T-helper 2 cell treated with Interferon-gamma antibody and Interleukin-4, amounts not matched to agents 5 μg/mL and 100 μg/mL, for 36 hours (primary cell): Measurements from ENCODE around the gene ANK3.

Source experiments
- DNase-seq: peaks from one replicate; pipeline ENCODE4 v3.0.0; 2021; ENCODE audit warnings: low spot score
- H3K27ac Mint-ChIP-seq: one replicate; pipeline ENCODE4 v1.8.0; 2021; ENCODE audit warnings: mild to moderate bottlenecking, mixed read lengths
- H3K27me3 Mint-ChIP-seq: one replicate; pipeline ENCODE4 v1.8.0; 2021; ENCODE audit warnings: low read depth, mixed read lengths
- H3K36me3 Mint-ChIP-seq: one replicate; pipeline ENCODE4 v1.8.0; 2021; ENCODE audit warnings: low read depth, mixed read lengths
- H3K4me1 Mint-ChIP-seq: one replicate; pipeline ENCODE4 v1.8.0; 2021; ENCODE audit warnings: low read depth, mixed read lengths
- H3K4me3 Mint-ChIP-seq: one replicate; pipeline ENCODE4 v1.8.0; 2022; ENCODE audit warnings: mild to moderate bottlenecking, moderate library complexity, mixed read lengths
- H3K9me3 Mint-ChIP-seq: one replicate; pipeline ENCODE4 v1.8.0; 2021; ENCODE audit warnings: mixed read lengths

The ANK3 gene

GRCh38 chr10:60082744-60083344, 306.8 kb downstream of the ANK3 start:
- H3K9me3 Mint-ChIP-seq, result no peaks in the 10 kb centered on the region
- H3K4me3 Mint-ChIP-seq, result no peak overlapping the region
- no peaks in the 10 kb centered on the region for H3K36me3 Mint-ChIP-seq
- DNase-seq, result no peak
- peaks cover 1% of the 10 kb centered on the region for H3K4me1 Mint-ChIP-seq
- no peak overlapping the region for H3K27ac Mint-ChIP-seq
- H3K27me3 Mint-ChIP-seq, result no peaks in the 10 kb centered on the region

- no peak overlapping the region for H3K4me3 Mint-ChIP-seq
Measured at GRCh38 chr10:60082341-60082740, 307.3 kb downstream of the ANK3 start.

GRCh38 chr10:60073781-60074656, 315.7 kb downstream of the ANK3 start:
- no peak overlapping the region for H3K4me3 Mint-ChIP-seq
- H3K36me3 Mint-ChIP-seq, result no peaks in the 10 kb centered on the region
- no peak for DNase-seq
- H3K9me3 Mint-ChIP-seq, result no peaks in the 10 kb centered on the region
- H3K27me3 Mint-ChIP-seq, result no peaks in the 10 kb centered on the region
- no peaks in the 10 kb centered on the region for H3K4me1 Mint-ChIP-seq
- H3K27ac Mint-ChIP-seq, result no peak overlapping the region

More at GRCh38 chr10:60082341-60082740, 307.3 kb downstream of the ANK3 start:
- peaks cover 1% of the 10 kb centered on the region for H3K4me1 Mint-ChIP-seq
- no peaks in the 10 kb centered on the region for H3K36me3 Mint-ChIP-seq
- no peaks in the 10 kb centered on the region for H3K9me3 Mint-ChIP-seq
- H3K27ac Mint-ChIP-seq, result no peak overlapping the region
- no peak for DNase-seq
- no peaks in the 10 kb centered on the region for H3K27me3 Mint-ChIP-seq

GRCh38 chr10:60073397-60073780, 316.3 kb downstream of the ANK3 start:
- H3K9me3 Mint-ChIP-seq, result no peaks in the 10 kb centered on the region
- no peak overlapping the region for H3K27ac Mint-ChIP-seq
- H3K4me3 Mint-ChIP-seq, result no peak overlapping the region
- no peak for DNase-seq
- H3K36me3 Mint-ChIP-seq, result no peaks in the 10 kb centered on the region
- H3K4me1 Mint-ChIP-seq, result no peaks in the 10 kb centered on the region
- no peaks in the 10 kb centered on the region for H3K27me3 Mint-ChIP-seq

- no peak overlapping the region for H3K4me3 Mint-ChIP-seq
- DNase-seq, result no peak
- no peaks in the 10 kb centered on the region for H3K27me3 Mint-ChIP-seq
- no peaks in the 10 kb centered on the region for H3K36me3 Mint-ChIP-seq
- H3K9me3 Mint-ChIP-seq, result no peaks in the 10 kb centered on the region
- no peaks in the 10 kb centered on the region for H3K4me1 Mint-ChIP-seq
- no peak overlapping the region for H3K27ac Mint-ChIP-seq
Measured at GRCh38 chr10:60069311-60069710, 320.4 kb downstream of the ANK3 start.

- Mint-ChIP-seq H3K4me1 (no peaks in the 10 kb centered on the region), H3K9me3 (no peaks in the 10 kb centered on the region), H3K36me3 (no peaks in the 10 kb centered on the region), H3K27me3 (no peaks in the 10 kb centered on the region), H3K4me3 (no peak overlapping the region), H3K27ac (no peak overlapping the region)
- DNase-seq, result no peak
Measured at GRCh38 chr10:60050366-60050765, 339.3 kb downstream of the ANK3 start.

GRCh38 chr10:60048091-60048501, 341.6 kb downstream of the ANK3 start:
- no peak for DNase-seq
- Mint-ChIP-seq H3K36me3 (no peaks in the 10 kb centered on the region), H3K4me1 (no peaks in the 10 kb centered on the region), H3K27me3 (no peaks in the 10 kb centered on the region), H3K9me3 (no peaks in the 10 kb centered on the region), H3K4me3 (no peak overlapping the region), H3K27ac (no peak overlapping the region)

GRCh38 chr10:60045571-60045970, 344.1 kb downstream of the ANK3 start:
- Mint-ChIP-seq H3K27me3 (no peaks in the 10 kb centered on the region), H3K27ac (no peak overlapping the region), H3K4me3 (no peak overlapping the region), H3K36me3 (no peaks in the 10 kb centered on the region), H3K4me1 (no peaks in the 10 kb centered on the region), H3K9me3 (no peaks in the 10 kb centered on the region)
- DNase-seq, result no peak

GRCh38 chr10:60044971-60045370, 344.7 kb downstream of the ANK3 start:
- DNase-seq, result no peak
- Mint-ChIP-seq H3K27me3 (no peaks in the 10 kb centered on the region), H3K4me1 (no peaks in the 10 kb centered on the region), H3K9me3 (no peaks in the 10 kb centered on the region), H3K4me3 (no peak overlapping the region), H3K36me3 (no peaks in the 10 kb centered on the region), H3K27ac (no peak overlapping the region)

GRCh38 chr10:60044242-60044641, 345.4 kb downstream of the ANK3 start:
- no peaks in the 10 kb centered on the region for H3K36me3 Mint-ChIP-seq
- H3K27ac Mint-ChIP-seq, result no peak overlapping the region
- no peaks in the 10 kb centered on the region for H3K9me3 Mint-ChIP-seq
- no peak overlapping the region for H3K4me3 Mint-ChIP-seq
- H3K4me1 Mint-ChIP-seq, result no peaks in the 10 kb centered on the region
- H3K27me3 Mint-ChIP-seq, result no peaks in the 10 kb centered on the region
- no peak for DNase-seq

GRCh38 chr10:60043561-60044241, 346.0 kb downstream of the ANK3 start:
- H3K4me1 Mint-ChIP-seq, result no peaks in the 10 kb centered on the region
- H3K4me3 Mint-ChIP-seq, result no peak overlapping the region
- no peaks in the 10 kb centered on the region for H3K27me3 Mint-ChIP-seq
- no peaks in the 10 kb centered on the region for H3K36me3 Mint-ChIP-seq
- H3K9me3 Mint-ChIP-seq, result no peaks in the 10 kb centered on the region
- DNase-seq, result no peak
- H3K27ac Mint-ChIP-seq, result no peak overlapping the region

- Mint-ChIP-seq H3K4me1 (no peaks in the 10 kb centered on the region), H3K9me3 (no peaks in the 10 kb centered on the region), H3K27ac (no peak overlapping the region), H3K36me3 (no peaks in the 10 kb centered on the region), H3K4me3 (no peak overlapping the region), H3K27me3 (no peaks in the 10 kb centered on the region)
- no peak for DNase-seq
Measured at GRCh38 chr10:60042914-60043313, 346.8 kb downstream of the ANK3 start.

GRCh38 chr10:60042262-60042661, 347.4 kb downstream of the ANK3 start:
- Mint-ChIP-seq H3K9me3 (no peaks in the 10 kb centered on the region), H3K27ac (no peak overlapping the region)
- DNase-seq, result no peak

GRCh38 chr10:60041489-60042133, 348.1 kb downstream of the ANK3 start:
- Mint-ChIP-seq H3K27me3 (no peaks in the 10 kb centered on the region), H3K36me3 (no peaks in the 10 kb centered on the region), H3K4me1 (no peaks in the 10 kb centered on the region), H3K4me3 (no peak overlapping the region), H3K27ac (no peak overlapping the region), H3K9me3 (no peaks in the 10 kb centered on the region)
- DNase-seq, result no peak

More at GRCh38 chr10:60042262-60042661, 347.4 kb downstream of the ANK3 start:
- H3K36me3 Mint-ChIP-seq, result no peaks in the 10 kb centered on the region
- H3K27me3 Mint-ChIP-seq, result no peaks in the 10 kb centered on the region
- no peak overlapping the region for H3K4me3 Mint-ChIP-seq
- H3K4me1 Mint-ChIP-seq, result no peaks in the 10 kb centered on the region
